HUDEP-2 (cell line): ENCODE data around the gene SPON1.
"Not testable (repeated sequence)": the region's sequence is repeated elsewhere in the genome, so short reads cannot be mapped to it uniquely, and the experiment has no call there.

Experiments
- DNase-seq, 76 experiments: peaks; one replicate each; lab custom pipeline; 2025; ENCODE audit not compliant: unreplicated experiment in 76 of 76; lab: John Stamatoyannopoulos, UW

The SPON1 gene

DNA sequence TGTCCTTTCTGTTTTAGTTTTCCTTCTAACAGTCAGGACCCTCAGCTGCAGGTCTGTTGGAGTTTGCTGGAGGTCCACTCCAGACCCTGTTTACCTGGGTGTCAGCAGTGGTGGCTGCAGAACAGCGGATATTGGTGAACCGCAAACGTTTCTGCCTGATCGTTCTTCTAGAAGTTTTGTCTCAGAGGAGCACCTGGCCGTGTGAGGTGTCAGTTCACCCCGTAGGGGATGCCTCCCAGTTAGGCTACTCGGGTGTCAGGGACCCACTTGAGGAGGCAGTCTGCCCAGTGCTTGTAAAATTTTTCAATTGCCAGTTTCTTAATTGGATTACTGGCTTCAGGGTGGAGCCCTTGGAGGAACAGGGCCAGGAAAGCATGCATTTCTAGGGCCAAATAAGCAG, 211.2 kb downstream of the SPON1 start:
- DNase-seq, result not testable (repeated sequence)

DNA sequence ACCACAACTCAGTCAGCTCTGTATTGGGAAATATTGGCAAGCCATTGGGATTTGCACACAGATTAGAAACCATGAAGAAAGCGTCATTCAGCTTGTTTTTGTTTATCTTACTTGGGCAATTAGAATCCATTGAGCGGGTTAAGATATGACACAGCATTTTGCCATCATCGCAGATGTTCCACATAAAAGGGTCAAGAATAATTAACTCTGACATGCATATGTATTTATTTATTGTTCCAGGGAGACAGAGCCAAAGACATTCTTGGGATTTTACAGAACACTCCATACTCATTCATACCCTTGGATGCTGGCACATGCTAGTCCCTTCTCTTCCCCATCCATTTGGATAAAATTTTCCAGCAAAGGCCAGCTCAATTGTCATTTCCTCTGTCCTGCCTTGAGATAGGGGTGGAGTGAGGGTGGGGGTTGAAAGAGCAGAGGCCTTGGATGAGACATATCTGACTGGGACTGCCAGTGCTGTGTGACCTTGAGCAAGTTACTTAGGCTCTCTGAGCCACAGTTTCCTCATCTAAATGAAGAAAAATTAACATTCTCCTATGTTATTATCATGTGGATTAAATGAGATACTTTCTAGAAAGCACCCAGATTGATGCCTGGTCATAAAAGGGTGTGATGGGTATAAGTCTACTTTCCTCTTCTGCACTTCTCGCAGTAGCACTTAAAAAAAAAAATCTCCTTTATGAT, 216.7 kb downstream of the SPON1 start:
- DNase-seq, result no peak

DNA sequence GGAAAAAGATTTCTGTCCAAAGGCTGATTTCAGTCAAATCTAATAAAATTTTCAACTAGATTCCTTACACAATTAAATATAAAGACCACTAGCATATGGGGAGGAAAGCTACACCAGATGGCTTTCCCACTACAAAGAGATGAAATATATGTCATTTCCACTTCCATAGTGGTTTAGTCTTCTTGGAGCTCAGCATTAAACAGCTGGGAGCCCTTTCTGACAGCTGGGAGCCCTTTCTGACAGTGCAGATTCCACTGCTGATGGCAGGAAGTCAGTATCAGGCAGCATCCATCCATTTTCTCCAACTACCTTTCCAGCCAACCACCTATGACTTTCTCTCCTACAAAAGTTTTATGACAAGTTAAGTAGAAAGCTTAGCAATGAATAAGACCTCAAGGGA, 218.6 kb downstream of the SPON1 start:
- DNase-seq, result no peak

DNA sequence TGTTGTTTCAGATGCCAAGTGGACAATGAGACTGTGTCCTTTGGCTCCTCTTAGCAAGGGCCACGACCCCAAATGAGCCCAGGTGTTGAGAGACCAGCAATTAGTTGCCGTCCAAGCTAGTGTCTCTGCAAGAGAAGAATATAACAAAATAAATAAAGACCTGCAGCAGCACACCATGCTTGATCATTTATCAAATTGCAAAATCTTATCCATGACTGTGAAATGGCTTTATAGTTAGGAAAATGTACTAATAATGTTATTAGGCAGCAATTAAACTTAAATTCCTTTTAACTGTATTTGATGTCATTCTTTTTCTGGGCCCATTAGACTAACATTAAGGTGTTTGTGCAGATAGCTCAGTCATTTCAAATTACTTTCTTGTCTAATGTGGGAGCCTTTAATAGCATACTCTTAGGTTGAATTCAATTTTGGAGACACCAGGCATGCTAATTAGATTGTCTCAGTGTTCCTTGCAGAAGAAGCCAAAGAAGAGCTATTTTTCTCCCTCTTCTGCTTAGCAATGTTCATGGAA, 220.4 kb downstream of the SPON1 start:
- no peak for DNase-seq

DNA sequence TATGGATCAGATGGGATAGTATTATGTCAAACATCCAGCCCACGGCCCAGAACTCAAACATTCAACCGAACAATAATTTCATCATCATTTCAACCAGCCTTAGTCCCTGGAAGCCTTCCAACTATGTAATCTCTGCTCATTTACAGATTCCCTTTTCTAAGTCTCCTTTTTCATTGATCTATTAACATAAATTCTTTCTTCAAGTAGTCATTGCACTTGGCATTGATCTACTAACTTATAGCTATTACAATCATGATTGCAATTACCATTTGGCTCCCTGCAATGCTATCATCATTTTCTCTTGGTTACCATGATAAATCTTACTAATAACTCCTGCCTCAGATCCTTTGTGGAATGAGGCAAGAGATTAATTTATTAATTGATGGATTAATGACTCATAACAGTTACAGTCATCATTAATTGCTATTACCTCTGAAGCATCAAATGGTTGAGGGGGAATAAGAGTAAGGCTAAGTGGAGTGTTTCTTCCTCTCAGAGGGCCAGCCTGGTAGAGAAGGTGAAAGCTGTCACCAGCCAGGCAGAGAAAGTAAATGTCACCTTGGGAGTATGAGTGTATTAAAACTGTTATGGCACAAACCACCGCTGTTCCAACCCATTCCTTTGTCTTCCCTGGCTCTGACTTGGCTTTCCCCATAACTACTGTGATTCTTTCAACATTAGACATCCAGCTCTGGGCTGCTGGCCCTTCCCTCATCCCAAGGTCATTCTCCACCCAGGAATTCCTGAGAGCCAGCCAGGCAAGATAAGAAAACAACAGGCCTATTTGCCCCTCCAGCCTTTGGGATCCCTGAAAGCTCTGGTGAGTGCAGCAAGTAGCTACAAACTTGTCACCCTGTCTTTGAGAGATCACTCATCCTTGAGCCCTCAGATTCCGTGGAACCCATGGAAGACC, 221.8 kb downstream of the SPON1 start:
- DNase-seq, result no peak

DNA sequence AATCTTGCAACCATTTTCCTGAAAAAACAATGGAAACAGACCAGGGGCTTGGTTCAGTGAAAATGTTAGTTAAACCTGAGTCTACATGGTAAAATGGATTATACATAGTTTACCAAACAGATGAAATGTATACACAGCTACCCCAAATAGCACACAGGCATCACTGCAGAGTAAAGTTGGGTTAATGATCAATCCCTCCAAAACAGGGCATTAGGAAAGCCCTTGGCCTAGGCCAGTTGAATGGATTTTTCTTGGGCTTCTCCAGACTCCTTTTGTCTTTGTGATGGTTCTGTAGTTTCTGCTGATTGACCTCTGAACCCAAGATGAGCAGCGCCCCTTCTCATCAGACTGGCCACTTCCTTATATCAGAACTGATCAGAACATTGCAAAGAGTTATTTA, 222.9 kb downstream of the SPON1 start:
- DNase-seq, result no peak

DNA sequence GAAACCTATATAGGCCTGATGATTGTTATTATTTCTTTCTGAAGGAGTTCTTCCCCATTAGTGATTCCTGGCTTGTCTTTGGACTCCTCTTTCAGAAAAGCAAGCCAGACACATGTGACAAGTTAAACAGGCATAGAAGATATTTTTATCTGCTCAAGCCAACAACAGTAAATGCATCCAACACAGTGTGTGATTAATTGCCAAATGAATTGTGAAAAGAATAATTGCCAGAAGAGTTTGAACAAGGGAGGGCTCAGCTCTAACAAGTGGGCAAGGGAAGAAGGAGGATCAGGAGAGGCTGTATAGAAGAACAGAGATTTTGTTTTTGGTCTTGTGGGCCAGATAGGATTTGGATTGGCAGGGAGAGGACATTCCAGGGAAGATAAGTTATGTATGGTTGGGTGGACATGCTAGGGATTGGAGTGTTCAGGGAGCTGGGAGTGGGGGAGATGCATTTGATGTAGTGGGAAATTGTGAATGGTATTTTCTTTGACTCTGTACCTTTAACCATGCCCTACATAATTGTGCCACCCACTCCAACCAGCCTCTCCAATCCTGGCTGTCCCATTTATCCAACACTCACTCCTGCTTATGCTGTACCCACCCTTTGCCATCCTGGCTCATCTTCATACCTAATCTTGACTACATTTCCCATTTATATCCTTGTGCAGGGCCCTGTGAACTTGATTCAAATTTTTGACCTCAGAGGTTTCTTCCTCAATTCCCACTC, 223.7 kb downstream of the SPON1 start:
- no peak for DNase-seq

DNA sequence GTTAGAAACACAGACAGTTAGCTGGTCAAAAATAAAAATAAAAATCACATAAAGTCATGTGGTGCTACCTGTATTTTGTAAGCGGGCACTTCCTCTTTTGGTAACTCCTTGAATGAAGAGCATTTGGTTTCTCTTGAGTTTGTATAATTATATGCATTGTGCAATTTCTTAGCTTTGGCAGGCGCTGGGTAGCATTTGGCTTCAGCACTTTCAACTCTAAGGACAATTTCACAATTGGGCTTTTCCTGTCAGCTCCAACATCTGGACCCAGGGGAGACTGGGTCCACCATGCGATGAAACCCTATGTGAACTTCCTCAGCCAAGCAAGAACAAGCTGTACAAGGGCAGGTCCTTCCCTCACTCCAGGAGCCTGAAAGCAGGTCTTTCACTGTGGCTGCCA, 227.4 kb downstream of the SPON1 start:
- DNase-seq, result no peak

DNA sequence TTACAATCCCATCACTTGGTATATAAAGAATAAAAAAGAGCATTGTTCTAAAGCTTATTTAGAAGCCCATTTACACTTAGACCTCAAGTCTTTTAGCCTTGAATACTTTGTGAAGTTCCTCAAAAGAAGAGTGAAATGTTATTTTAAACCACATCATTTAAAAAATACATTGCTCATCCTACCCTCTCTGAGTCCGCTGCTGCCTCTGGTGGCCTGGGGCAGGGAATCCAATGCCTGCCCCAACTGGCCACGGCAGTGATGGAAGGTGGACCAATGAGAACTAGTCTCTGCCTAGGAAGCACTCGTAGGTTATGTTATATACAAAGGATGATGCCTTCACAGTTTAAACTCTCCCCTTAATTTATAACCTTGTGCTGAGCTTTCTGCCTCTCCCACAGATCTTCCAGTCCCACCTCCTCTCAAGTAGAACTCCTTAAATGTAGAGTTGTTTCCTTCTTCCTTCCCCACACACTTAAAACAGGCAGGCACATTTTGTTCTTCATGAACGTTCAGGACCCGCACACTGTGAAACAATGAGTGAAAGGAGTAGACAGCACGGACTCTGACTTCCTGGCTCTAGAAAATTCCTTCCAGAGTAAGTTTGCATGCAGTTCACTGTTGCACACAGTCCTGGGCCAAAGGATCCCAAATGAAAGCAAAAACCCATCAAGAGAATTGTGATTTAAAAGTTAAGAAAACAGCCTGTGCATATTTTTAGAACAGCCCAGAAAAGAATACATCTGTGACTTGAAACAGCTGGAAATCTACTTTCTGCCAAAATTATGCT, 228.7 kb downstream of the SPON1 start:
- no peak for DNase-seq

DNA sequence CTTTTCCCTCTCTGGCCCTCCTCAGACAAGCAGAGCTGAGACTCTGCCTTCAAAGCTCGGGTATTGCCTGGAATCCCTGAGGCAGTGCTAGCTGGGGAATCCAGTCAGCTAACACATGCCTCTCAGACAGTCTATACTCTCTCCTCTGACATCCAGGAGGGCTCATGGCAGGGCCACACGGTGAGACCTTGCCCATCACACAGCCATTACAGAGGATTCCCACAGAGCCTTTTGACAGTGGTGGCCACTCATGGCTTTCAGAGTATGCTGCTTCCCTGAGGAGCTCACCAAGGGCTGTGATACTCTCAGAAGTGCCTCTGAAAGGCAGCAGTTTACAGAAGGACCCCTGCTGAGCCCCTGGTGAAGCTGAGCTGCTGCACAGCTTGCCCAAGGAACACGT, 231.1 kb downstream of the SPON1 start:
- DNase-seq, result no peak

DNA sequence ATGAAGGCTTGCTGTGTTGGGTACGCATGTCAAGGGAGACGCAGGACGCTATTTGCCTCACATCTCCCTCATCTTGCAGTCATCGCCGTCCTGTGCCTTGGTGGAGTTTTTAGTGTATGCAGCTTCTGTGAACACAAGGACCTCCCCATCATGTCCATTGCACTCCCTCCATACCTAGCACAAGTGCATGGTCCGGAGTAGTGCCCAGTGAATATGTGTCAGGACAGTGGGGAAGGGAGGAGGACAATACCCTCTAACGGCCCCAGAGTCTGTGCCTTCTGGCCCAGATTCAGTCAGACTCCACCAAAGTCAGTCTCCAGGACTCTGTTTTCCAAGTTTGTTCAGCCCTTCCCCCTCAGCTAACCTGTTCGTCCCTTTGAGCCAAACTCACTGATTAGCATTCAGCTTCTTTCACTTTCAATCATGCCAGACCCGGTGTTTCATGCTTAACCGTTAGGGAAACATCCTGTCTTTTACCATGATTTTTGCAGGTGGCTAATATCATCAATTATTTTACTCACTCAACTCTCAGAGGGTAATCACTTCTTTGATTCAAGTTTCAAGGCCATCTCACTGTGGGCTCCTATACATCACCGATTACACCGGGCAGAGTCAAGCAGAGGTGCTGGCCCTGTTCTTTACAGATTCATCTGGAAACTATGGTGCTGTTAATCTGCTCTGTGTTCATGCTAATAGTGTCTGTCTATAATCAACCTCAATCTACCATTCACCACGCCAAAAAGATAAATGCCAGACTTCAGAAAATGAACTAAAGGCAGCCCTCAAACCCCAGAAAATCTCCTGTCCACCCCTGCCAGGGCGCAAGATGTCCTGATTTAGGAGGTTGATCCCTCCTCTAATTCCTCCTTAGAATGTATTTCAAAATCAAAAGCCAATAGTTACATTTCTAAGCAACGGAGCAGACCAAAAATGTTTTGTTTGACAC, 240.0 kb downstream of the SPON1 start:
- no peak for DNase-seq

DNA sequence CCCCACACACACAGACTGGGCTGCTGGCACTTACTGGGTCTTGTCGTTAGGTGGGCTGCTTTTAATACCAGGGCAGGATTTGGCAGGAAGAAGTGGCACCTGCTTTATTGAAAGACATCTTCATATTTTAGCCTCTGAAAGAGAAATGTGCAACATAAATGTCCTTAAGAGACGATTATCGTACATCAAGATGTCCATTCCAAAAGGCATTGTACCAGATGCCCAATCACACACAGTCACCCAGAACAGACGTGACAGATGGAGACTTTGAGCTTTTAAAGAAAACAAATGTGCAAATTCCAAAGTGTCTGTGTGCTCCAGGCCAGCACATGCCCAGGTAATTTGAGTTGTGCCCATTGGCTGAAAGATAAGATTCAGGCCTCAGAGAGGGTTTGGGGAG, 240.8 kb downstream of the SPON1 start:
- DNase-seq, result no peak

DNA sequence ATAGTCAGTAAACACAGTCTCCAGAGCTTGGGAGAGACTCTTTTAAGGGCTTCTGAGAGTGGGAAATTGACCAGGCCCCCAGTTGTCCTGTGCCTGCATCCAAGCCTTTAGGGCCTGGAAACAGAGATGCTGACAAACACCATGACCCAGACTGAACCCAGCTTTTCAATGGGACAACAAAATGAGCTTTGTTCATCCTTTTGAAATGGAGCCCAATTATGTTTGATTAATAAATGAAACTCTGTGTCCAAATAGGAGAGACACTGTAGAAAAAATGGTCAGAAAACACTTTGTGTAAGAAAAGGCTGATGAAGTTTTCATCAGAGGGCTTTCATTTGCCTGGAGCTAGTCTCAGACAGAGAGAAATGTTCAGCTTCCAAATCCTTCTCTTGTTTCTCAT, 250.5 kb downstream of the SPON1 start:
- no peak for DNase-seq

DNA sequence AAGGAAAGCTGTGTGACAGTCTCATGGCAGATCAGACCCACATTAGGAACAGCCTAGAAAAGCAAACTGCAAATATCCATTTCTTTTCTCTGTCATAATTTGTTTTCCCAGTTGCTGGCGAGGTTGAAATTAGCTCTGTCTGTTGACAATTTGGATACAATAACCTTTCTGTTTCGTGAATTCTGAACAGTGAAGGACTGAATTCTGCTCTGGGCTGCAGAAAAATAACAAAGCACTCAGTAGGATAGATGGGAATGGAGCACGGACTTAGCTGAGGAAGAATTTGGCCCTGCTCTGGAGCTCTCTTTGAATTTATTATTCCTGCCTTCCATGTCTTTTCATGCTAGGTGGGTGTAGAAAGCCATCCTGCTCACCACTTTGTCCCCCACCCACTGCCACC, 256.2 kb downstream of the SPON1 start:
- no peak for DNase-seq

DNA sequence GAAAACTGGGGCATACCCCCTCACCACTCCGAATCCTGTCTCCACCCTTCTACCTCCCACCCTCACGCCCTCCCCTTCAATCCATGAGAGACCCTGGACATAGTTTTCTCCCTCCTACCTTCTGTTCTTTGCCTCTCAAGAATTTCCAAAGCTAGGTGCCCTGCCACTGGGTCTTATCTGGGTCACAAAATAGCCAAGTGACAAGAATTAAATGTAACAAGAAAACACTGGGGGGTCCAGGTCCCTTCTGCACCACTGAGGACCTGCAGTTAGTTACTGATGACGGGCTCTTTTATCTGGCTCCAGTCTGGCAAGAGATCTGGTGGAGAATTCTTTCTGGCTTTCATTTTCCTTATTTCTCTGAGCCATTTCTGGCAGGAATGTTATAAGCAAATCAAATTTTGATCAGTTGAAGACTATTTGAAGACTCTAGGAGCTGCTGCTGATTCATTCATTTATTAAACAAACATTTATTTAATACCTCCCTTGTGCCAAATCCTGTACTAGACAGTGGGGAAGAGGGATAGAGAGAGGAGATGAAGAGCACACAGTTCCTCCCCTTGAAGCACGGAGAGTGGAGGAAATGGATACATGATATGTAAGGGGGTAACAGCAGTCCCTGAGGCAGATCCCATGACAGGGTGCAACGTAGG, 261.2 kb downstream of the SPON1 start:
- DNase-seq, result no peak

DNA sequence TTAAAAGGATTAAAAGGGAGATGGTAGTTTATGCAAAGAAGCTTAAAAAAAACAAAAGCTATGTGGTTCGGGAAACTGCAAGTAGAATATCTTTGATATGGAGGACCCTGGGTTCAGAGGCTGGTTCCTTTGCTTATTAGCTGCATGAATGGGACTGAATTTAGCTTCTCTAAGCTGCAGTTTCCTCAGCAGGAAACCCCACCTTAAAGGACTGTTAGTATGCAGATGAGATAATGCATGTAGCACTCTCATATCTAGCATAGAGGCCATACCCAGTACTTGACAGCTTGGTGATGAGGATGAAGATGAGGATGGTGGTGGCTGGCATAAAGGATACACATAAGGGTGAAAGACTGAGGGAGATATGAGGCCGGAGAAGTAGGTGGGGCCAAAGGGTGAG, 261.9 kb downstream of the SPON1 start:
- DNase-seq, result no peak

DNA sequence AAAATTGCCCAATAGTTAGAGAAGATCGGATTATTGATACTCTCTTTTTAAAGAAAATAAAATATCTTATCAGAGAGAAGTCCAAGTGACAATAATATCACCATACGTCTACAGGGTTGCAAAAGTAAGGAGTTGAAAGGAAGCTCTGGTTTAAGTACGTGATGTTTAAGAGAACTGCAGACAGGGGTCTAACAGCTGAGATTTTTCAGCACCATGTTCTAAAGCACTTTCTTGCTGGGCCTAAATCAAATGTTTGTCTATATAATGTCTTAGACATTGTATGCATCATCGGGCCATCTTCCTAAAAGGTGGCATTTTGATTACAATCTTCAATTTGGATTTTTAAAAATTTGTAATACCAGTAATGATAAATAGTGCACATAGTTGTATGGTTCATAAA, 263.1 kb downstream of the SPON1 start:
- DNase-seq, result no peak

DNA sequence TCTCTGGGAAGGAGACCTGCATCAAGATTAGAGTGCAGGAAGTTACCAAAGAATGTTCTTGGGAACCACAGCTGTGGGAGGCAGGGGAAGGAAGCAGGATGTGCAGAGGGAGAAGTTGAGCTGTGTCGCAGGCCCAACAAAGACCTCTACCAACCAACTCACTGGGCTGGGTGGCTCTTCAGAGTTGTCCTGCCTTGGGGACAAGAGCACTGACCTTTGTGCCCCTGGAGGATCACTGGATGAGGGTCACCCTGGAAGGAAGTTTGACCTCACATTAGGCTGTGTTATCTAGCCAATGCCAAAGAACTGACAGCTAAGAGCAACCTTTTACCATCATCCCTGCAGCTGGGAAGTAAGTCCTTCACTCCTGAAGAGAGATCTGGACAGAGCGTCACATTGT, 265.8 kb downstream of the SPON1 start:
- DNase-seq, result no peak

DNA sequence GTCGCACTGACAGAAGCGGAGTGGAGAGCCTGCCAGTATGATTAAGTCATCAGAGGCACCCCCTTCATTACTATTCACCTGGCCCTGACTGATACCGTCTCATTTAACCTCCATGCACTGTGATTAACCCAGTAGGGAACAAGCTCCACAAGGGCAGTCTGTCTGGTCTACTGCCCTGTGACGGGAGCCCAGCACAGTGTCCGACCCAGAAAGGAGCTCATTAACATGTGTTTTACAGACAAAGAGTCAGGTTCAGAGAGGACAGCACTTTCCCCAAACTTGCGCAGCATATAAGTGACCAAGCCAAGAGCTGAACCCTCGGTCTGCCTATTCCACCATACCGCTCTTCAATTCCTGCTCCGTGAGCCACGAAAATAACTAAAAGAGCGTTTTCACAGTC, 266.9 kb downstream of the SPON1 start:
- DNase-seq, result no peak
